Stimulated activated CD8-positive, alpha-beta memory T cell treated with anti-CD3 and anti-CD28 coated beads, Interleukin-7, amount 100 ng/mL, for 4 hours (primary cell): Measurements from ENCODE around the gene PSMA8.
A peak's percentile ranks its signal among the peaks of the same experiment; 100 is the strongest.
"Not testable (repeated sequence)": the region's sequence is repeated elsewhere in the genome, so short reads cannot be mapped to it uniquely, and the experiment has no call there.

Experiments used
- DNase-seq, 2 donors: peaks; one replicate each; pipeline ENCODE4 v3.0.0-alpha.2; 2020; ENCODE audit warnings: low read depth in 2 of 2

PSMA8 gene

DNA sequence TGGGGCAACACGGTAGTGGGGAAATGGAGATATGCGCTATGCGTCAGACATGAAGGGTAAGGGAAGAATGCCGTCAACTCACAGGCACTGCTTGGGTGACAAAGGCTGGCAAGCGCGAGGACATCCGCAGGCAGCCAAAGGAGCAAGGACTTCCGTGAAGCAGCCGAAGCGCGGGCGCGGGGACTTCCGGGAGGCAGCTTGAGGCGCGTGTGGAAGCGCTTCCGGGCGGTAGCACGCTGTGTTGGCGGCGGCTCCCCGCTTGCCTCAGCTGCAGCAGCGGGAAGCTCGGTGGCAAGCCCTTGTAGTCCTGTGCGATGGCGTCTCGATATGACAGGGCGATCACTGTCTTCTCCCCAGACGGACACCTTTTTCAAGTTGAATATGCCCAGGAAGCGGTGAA is at the start of gene PSMA8:
Gene PSMA8, plus strand, starts transcription at position 218 of the 400 bp plus-strand sequence. Its CDS starts 97 bp downstream, at position 315.
- peak; percentile 6 to 59 for DNase-seq

DNA sequence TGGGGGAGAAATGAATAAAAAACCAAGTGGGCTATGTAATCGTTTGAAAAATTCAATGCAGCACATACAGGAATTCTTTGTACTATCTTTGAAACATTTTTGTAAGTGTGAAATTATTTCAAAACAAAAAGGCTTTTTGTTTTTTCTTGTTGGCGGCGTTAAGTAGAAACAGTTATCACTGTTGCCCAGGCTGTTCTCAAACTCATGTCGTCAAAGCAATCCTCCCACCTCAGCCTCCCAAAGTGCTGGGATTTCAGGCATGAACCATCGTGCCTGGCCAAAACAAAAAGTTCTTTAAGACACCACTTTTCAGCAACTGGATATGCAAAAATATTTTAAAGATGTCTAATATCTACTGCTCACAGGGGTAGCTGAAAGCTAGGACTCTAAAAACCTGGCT is 48.6 kb upstream of the PSMA8 start:
- no peak for DNase-seq

DNA sequence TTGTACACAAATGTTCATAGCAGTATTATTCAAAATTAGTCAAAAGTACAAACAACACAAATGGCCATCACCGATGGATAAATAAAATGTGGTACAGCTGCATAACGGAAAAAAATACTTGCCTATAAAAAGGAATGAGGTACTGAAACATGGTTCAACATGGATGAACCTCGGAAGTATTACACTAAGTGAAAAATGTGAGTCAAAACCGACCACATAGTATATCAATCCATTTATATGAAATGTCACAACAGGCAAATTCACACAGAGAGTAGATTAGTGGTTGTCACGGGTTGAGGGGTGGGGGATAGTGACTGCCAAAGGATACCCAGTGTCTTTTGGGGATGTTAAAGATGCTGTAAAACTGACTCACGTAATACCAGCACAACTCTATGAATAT is 46.7 kb upstream of the PSMA8 start:
- no peak for DNase-seq

DNA sequence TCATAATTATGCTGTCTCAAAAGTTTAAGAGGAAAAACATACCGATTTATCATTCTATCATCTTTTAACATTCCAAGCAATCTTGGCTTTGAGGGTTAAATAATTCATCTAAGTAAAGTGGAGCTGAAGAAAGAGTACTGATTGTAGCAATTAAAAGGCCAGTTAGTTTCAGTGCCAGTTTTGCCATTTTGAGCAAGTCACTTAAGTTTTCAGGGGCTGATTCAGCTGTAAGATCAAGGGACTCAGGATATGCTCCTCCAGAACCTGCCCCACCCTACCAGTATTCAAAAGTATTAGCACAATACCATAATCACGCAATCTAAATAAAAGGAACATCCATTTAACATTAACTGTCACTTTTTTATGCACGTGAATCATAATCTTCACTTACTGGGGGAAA is 45.2 kb upstream of the PSMA8 start:
- no peak for DNase-seq

DNA sequence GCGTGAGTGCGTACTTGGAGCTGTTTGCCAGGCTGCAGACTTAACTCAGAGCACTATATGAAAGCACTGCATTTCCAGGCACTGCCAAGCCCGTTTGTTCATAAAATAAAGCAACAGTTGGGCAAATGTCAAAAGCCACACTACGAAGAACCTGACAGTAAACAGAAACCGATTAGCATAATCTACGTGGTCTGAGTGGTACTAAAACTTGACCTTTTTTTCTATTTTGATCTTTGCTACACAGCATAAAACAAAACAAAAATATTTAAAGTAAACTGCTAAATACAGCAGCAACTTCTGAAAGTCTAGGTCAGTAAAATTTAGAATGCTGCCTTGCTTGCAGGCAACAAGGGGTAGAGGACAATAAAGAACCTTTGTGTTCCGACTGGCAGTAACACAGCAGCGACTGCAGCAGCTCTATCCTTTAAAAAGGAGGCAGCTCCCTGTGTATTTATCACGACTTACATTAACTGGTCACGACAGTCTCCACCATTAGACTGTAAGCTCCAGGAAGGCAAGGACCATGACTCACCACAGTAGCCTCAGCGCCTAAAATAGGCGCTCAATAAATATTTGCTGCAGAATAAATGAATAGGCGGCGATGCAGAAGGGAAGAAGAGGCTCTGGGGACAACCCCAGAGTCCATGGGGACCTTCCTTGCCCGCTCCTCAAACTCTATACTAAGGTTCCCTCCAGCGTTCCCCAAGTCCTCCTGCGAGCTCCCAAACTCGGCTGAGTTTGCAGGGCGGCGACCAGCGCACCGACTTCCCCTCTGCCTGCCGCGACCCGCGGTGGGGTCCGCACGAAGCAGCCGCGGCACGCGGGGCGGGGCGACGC is 44.2 kb upstream of the PSMA8 start:
- no peak for DNase-seq

DNA sequence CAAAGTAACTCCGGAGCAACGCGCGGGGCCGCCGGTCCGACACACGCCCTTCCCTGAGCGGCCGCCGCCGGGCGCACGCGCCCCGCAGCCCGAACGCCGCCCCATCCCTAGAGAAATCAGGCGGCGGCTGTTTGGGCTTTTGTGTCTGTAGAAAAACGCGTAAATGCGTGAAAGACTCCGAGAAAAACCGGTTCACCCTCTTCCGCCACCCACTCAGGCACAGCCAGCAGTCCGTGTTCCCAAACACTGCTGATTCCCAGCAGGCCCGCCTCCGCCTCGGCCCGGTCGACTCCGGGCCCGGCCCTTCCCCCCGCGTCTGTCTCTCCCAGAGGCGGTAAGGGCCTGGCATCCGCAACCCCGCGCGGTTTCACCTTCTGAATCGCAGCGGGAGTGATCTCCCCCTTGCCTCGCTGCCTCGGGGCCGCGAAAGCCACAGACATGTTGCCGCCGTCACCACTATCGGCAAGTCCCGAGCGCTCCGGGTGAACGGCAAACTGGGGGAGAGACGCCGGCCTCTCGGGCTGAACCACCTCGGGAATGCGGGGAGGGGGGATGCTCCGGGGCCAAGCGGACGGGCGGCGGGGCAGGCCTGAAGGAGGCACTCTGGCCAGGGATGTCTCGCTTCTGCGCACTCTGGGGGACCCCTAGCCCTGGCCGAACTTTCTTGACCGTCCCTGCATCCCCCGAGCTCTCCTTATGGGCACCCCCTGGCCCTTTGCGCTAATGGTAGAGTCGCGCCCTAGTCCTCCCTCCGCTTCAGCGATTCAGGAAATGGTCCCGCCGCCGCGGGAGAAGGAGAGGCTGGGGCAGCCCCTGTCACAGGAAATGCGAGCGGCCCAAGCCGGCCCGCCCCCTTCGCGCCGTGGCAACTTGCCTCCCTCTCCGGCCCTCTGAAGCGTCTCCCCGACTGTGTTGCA is 43.3 kb upstream of the PSMA8 start, which contains the start of gene SS18:
Gene SS18, minus strand, starts transcription at position 484 of the 917 bp plus-strand sequence. Its CDS starts 44 bp downstream, at position 440.
- peak; percentile 81 to 90 for DNase-seq

DNA sequence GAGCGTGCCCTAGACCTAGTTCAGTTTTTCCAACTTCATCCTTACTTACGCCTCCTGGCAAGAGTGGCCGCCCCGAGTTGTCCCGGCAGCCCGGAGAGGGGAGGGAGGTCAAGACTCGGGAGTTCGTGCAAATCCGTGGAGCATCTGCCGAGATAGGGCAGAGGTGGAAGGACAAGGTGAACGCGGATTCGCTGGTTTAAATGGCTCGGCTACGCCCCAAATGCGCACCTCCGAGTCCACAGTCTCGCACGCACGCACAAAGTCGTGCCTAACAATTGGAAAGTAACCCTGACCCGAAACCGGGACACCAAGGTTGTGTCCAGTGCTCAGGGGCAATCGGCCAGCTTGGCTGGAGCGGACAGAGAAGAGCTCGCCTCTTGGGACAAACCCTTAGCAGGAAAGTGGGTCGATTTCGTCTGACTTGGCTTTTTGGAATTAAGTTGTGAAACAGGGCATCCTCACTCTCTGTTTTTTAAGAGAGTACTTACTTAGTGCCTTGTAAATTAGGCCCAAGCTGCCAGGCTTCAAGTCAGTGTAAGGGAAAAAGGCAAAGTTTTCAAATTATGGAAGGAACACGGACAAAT is 42.5 kb upstream of the PSMA8 start:
- DNase-seq, result no peak

DNA sequence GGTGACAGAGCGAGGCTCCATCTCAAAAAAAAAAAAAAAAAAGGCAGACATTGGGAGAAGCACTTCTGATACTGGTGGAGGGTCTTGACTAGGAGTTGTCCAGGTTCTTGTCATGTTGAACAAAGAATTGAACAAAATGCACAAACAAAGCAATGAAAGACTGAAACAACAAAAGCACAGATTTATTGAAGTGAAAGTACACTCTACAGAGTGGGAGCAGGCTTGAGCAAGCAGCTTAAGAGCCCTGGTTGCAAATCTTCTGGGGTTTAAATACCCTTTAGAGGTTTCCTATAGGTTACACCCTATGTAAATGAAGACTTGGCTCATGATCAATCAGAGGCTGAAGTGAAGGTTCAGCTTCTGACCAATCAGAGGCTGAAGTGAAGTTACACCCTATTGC is 36.8 kb upstream of the PSMA8 start:
- DNase-seq, result no peak

DNA sequence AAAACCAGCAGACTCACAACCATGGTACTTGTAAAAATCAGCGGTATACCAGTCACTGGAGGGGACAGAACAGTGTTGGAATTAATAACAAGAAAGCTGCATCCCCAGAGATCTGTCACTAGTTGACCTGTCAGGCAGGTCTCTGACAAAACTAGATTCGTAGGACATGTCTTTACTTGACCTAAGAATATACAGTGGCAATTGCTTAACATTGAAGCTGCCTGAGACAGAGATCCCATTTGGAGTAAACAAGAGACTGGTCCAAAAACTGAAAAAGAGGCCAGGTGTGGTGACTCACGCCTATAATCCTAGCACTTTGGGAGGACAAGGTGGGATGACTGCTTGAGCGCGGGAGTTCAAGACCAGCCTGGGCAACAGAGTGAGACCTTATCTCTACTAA is 36.1 kb upstream of the PSMA8 start:
- DNase-seq, result no peak

DNA sequence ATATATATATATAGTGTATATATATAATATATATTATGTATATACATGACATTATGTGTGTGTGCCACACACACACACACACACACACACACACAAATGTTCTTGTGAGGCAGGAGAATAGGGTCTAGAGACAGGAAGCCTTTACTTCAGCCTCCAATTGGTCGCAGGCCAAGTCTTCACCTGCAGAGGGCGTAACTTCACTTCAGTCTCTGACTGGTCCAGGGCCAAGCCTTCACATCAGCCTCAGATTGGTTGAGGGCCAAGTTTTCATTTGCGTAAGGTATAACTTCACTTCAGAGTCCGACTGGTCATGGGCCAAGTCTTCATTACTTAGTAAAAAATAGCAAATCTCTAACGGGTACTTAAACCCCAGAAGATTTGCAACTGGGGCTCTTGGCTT is 30.1 kb upstream of the PSMA8 start:
- no peak for DNase-seq

DNA sequence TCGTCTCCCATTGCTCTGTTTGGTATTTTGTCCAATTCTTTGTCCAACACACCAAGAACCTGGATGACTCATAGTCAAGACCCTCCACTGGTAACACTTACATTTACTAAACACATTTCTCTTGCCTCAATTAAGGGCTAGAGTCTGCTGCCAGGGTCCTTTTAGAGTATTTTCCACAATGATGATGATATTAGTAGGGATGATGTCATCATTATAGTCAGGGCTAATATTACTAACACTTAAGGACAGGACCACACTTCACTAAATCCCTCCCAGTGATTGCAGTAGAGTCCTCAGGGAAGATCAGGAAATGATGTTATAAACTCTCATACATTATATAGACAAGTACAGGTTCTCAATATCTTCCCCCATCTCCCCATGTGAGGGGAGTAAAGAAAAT is 29.6 kb upstream of the PSMA8 start:
- no peak for DNase-seq

DNA sequence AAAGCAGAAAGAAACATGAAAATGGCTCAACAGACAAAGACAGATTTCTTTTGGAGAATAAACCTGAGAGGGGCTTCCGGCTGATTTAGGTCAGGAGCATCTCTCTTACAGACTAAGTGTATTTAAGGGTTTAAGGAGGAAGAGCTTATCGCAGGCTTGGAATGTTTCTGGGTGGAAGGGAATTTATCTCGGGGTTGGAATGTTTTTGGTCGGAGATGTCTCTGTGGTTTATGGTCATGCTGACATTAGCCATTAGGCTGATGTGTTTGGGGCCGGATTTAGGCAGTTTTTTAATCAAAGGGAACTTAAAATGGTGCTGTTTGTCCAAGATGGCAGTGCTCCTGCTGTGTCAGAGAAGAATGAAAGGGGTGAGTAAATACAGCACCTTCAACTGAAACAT is 14.4 kb upstream of the PSMA8 start:
- DNase-seq, result no peak

DNA sequence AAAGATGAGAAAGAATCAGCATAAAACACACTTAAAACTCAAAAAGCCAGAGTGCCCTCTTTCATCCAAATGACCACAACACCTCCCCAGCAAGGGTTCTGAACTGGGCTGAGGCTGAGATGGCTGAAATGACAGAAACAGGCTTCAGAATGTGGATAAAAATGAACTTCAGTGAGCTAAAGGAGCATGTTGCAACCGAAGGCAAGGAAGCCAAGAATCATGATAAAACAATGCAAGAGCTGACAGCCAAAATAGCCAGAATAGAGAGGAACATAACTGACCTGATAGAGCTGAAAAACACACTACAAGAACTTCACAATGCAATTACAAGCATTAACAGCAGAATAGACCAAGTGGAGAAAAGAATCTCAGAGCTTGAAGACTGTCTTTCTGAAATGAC is 12.2 kb upstream of the PSMA8 start:
- DNase-seq, result no peak

DNA sequence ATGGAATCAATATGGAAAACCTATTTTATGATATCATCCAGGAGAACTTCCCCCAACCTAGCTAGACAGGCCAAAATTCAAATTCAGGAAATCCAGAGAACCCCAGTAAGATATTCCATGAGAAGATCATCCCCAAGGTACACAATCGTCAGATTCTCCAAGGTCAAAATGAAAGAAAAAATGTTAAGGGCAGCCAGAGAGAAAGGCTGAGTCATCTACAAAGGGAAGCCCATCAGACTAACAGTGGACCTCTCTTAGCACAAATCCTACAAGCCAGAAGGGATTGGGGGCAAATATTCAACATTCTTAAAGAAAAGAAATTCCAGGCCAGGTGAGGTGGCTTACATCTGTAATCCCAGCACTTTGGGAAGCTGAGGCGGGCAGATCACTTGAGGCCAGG is 11.7 kb upstream of the PSMA8 start:
- not testable (repeated sequence) for DNase-seq

DNA sequence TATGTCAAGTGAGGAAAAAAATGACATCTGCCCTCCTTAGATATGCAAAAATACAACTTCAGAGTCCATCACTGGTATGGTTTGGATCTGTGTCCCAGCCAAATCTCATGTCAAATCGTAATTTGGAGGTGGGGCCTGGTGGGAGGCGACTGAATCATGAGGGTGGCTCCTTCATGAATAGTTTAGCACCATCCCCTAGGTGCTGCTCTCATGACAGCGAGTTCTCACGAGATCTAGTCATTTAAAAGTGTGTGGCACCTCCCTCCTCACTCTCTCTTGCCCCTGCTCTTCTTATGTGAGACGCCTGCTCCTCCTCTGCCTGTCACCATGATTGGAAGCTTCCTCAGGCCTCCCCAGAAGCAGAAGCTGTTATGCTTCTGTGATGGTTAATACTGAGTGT is 5.9 kb upstream of the PSMA8 start:
- no peak for DNase-seq

DNA sequence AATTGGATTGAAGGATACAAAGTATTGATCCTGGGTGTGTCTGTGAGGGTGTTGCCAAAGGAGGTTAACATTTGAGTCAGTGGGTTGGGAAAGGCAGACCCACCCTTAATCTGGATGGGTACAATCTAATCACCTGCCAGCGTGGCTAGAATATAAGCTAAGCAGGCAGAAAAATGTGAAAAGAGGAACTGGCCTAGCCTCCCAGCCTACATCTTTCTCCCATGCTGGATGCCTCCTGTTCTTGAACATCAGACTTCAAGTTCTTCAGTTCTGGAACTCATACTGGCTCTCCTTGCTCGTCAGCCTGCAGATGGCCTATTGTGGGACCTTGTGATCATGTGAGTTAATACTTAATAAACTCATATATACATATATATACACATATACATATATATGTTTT is 5.5 kb upstream of the PSMA8 start:
- DNase-seq, result not testable (repeated sequence)

DNA sequence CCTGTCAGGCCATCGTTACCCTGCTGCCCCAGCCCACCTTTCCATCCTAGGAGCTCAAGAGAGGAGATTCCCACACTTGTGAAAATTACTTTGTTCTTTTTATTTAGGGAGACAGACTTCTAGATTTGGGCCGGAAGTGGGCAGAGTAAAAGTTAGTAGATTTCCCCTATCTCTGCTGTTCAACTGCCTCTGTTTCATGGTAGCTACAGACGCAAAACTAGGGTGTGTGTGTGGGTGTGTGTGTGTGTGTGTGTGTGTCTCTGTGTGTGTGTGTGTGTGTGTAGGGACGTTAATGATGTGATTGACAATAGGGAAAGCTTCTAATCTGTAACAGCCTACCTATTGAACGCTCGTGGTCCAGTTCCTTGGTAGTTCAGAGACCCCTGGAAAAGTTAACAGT is 438 bp downstream of the PSMA8 start:
- DNase-seq, result no peak

DNA sequence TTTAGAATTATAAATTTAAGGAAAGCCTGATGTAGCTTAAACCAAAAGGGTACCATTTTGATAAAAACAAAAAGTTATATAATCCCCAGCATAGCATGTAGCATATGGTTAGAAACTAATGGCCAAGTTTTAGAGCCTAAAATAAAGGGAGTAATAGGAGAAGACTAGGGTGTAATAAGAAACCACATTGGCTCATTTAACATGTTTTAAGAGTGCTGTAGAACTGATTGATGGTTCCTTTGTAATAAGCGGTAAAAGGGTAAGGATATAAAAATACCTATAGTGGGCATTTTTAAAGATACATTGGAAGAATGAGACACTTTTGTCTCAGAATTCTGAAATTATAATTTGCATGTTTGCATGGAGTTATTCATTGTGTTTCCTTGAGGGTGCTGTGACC is 1.9 kb downstream of the PSMA8 start:
- DNase-seq, result no peak

DNA sequence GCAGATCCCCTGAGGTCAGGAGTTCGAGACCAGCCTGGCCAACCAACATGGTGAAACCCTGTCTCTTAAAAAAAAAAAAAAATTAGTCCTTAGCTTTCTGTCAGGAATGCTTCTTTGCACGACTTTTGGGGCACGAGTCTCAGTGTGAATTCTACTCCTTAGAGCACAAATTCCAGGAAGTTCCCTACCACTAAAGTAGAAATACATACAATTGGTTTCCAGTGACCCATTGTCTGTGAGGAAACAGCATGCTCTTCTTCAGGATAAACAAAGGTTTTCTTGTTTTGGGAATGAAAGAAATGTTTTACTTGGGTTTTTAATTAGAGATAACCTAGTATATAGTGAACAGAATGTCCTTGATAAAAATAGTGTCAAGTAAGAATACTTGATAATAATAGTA is 23.7 kb downstream of the PSMA8 start:
- DNase-seq, result no peak

DNA sequence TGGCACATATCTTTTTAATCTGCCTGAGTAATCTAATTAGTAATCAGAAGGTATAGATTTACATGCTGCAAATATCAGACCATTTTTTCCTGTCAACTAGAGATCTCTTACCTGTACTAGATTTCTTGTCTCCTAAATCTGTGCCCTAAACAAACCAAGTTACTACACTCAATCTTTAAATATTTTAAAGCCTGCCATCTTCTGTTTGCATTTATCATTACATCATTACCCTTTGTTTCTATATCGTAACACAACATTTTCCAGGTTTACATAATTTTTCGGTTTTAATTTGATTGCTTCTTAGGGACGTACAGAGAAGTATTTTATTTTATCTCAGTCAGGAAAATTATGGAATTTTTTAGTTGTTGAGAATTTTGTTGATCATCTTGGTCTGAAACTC is 25.7 kb downstream of the PSMA8 start:
- no peak for DNase-seq

DNA sequence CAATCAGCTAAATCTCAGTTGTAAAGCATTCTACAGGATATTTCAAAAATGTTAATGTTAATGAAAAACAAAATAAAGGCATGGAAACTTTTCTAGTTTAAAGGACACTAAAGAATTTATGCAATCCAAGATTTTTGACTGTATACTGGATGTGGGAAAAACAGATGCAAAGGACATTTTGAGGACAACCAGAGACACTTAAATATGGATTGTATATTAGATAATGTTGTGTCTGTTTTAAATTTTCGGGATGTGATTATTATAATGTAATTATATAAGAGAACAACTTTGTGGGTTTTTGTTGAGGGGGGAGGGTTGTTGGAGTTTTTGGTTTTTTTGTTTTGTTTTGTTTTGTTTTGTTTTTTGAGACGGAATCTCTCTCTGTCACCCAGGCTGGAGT is 30.9 kb downstream of the PSMA8 start:
- DNase-seq, result no peak

DNA sequence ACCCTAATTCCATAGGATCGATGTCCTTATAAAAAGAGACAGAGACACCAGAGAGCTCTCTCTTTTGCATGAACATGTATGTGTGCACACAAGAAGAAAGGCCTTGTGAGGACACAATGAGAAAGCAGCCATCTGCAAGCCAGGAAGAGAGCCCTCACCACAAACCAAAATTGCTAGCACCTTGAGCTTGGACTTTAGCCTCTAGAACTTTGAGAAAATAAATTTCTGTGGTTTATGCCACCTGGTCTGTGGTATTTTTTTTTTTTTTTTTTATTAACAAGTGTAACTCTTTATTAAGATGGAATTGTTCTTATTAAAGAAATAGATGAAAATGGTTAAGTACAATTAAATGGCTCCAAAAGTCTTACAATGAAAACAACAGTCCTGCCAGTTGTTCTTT is 33.9 kb downstream of the PSMA8 start:
- not testable (repeated sequence) for DNase-seq
